Measurements from ENCODE around the gene TMEM18. TPM values are rescaled to one million over a fixed set of nuclear protein-coding genes. Genes with fewer than 3 reads are reported as not detected.

The TMEM18 gene
- total RNA-seq, 1 donor: 11.5 TPM

- Histone ChIP-seq H3K4me3 (ENCODE audit: low read length) (no peak overlapping the region), H3K4me1 (ENCODE audit: insufficient read depth, low read length) (peaks cover 7% of the 10 kb centered on the region), H3K9me3 (ENCODE audit: low read depth, low read length) (no peaks in the 10 kb centered on the region), H3K27me3 (ENCODE audit: insufficient read depth, low read length) (no peaks in the 10 kb centered on the region)
Measured at GRCh38 chr2:671072-671471, 6.1 kb downstream of the TMEM18 start.

GRCh38 chr2:670637-671036, 6.6 kb downstream of the TMEM18 start:
- Histone ChIP-seq H3K27me3 (ENCODE audit: insufficient read depth, low read length) (no peaks in the 10 kb centered on the region), H3K4me1 (ENCODE audit: insufficient read depth, low read length) (peaks cover 2% of the 10 kb centered on the region), H3K9me3 (ENCODE audit: low read depth, low read length) (peaks cover 3% of the 10 kb centered on the region), H3K4me3 (ENCODE audit: low read length) (no peak overlapping the region)

- Histone ChIP-seq H3K4me3 (ENCODE audit: low read length) (no peak overlapping the region), H3K4me1 (ENCODE audit: insufficient read depth, low read length) (no peaks in the 10 kb centered on the region), H3K9me3 (ENCODE audit: low read depth, low read length) (peaks cover 10% of the 10 kb centered on the region), H3K27me3 (ENCODE audit: insufficient read depth, low read length) (no peaks in the 10 kb centered on the region)
Measured at GRCh38 chr2:669323-669722, 7.9 kb downstream of the TMEM18 start.

DNA sequence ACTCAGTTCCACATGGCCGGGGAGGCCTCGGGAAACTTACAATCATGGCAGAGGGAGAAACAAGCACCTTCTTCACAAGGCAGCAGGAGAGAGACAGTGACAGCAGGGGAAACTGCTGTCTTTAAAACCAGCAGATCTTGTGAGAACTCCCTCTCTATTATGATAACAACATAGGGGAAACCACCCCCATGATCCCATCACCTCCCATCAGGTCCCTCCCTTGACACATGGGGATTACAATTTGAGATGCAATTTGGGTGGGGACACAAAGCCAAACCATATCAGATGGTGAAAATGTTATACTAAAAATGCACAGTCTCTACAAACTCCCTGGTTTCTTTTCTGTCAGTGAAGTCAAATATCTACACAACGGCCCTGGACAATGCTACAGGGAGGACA, 9.2 kb downstream of the TMEM18 start:
- no peak overlapping the region for H3K4me3 ChIP-seq (ENCODE audit: low read length)
- H3K4me1 ChIP-seq (ENCODE audit: insufficient read depth, low read length): peaks cover 5% of the 10 kb centered on the region
- peaks cover 10% of the 10 kb centered on the region for H3K9me3 ChIP-seq (ENCODE audit: low read depth, low read length)
- H3K27me3 ChIP-seq (ENCODE audit: insufficient read depth, low read length): no peaks in the 10 kb centered on the region

- Histone ChIP-seq H3K4me3 (ENCODE audit: low read length) (no peak overlapping the region), H3K4me1 (ENCODE audit: insufficient read depth, low read length) (peaks cover 10% of the 10 kb centered on the region), H3K27me3 (ENCODE audit: insufficient read depth, low read length) (no peaks in the 10 kb centered on the region), H3K9me3 (ENCODE audit: low read depth, low read length) (peaks cover 10% of the 10 kb centered on the region)
Measured at GRCh38 chr2:667332-667999, 9.7 kb downstream of the TMEM18 start.

- H3K9me3 ChIP-seq (ENCODE audit: low read depth, low read length): peaks cover 10% of the 10 kb centered on the region
- H3K4me1 ChIP-seq (ENCODE audit: insufficient read depth, low read length): peaks cover 18% of the 10 kb centered on the region
- H3K4me3 ChIP-seq (ENCODE audit: low read length): no peak overlapping the region
- no peaks in the 10 kb centered on the region for H3K27me3 ChIP-seq (ENCODE audit: insufficient read depth, low read length)
Measured at GRCh38 chr2:666441-666840, 10.8 kb downstream of the TMEM18 start.

DNA sequence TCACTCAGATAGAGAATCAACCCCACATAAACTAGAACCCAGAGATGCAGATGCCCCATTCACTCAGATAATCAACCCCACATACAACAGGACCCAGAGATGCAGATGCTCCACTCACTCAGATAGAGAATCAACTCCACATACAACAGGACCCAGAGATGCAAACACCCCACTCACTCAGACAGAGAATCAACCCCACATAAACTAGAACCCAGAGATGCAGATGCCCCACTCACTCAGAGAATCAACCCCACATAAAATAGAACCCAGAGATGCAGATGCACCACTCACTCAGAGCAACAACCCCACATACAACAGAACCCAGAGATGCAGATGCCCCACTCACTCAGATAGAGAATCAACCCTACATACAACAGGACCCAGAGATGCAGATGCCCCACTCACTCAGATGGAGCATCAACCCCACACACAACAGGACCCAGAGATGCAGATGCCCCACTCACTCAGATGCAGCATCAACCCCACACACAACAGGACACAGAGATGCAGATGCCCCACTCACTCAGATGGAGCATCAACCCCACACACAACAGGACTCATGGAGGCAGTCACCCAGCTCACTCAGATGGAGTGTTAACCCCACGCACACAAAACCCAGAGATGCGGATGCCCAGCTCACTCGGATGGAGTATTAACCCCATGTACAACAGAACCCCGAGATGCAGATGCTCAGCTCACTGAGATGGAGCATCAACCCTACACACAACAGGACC, 11.7 kb downstream of the TMEM18 start:
- peaks cover 10% of the 10 kb centered on the region for H3K9me3 ChIP-seq (ENCODE audit: low read depth, low read length)
- no peaks in the 10 kb centered on the region for H3K27me3 ChIP-seq (ENCODE audit: insufficient read depth, low read length)
- H3K4me1 ChIP-seq (ENCODE audit: insufficient read depth, low read length): peaks cover 18% of the 10 kb centered on the region
- no peak overlapping the region for H3K4me3 ChIP-seq (ENCODE audit: low read length)

- Histone ChIP-seq H3K9me3 (ENCODE audit: low read depth, low read length) (peaks cover 10% of the 10 kb centered on the region), H3K27me3 (ENCODE audit: insufficient read depth, low read length) (no peaks in the 10 kb centered on the region), H3K4me3 (ENCODE audit: low read length) (no peak overlapping the region), H3K4me1 (ENCODE audit: insufficient read depth, low read length) (peaks cover 18% of the 10 kb centered on the region)
Measured at GRCh38 chr2:664063-664462, 13.1 kb downstream of the TMEM18 start.

DNA sequence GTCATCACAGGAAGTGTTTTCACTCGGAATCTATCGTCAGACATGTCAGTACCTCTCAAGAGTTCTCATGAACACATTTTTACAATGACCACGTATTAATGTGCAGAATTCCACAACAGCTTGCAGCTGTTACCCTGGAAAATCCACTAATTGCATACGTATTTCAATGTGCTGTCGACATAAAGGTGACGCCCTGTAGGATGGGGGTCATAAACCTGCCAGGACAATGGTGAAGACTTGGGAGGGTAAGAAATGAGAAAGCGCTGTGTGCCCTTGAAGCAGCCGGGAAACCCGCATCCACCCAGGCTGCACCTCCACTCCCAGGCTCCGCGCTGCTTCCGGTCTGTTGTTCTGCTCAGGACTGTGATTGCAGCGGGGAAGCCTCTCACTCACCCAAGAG, 14.0 kb downstream of the TMEM18 start:
- Histone ChIP-seq H3K4me3 (ENCODE audit: low read length) (no peak overlapping the region), H3K27me3 (ENCODE audit: insufficient read depth, low read length) (no peaks in the 10 kb centered on the region), H3K4me1 (ENCODE audit: insufficient read depth, low read length) (peaks cover 18% of the 10 kb centered on the region), H3K9me3 (ENCODE audit: low read depth, low read length) (peaks cover 10% of the 10 kb centered on the region)

DNA sequence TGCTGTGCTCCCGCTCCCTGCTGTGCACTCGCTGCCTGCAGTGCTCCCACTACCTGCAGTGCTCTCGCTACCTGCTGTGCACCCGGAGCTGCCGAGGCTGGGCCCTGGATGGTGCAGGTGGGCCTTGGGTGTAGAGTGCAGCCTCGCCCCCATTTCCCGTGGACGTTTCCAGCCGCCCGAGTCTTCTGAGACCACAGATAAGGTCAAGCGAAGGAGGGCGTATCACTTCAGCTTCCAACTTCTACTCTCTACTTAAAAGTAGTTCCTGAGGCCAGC, 15.9 kb downstream of the TMEM18 start:
- Histone ChIP-seq H3K9me3 (ENCODE audit: low read depth, low read length) (peaks cover 10% of the 10 kb centered on the region), H3K4me1 (ENCODE audit: insufficient read depth, low read length) (peaks cover 23% of the 10 kb centered on the region), H3K27me3 (ENCODE audit: insufficient read depth, low read length) (no peaks in the 10 kb centered on the region), H3K4me3 (ENCODE audit: low read length) (no peak overlapping the region)

- Histone ChIP-seq H3K27me3 (ENCODE audit: insufficient read depth, low read length) (no peaks in the 10 kb centered on the region), H3K4me1 (ENCODE audit: insufficient read depth, low read length) (peaks cover 23% of the 10 kb centered on the region), H3K9me3 (ENCODE audit: low read depth, low read length) (peaks cover 8% of the 10 kb centered on the region), H3K4me3 (ENCODE audit: low read length) (no peak overlapping the region)
Measured at GRCh38 chr2:660586-661359, 16.4 kb downstream of the TMEM18 start.

DNA sequence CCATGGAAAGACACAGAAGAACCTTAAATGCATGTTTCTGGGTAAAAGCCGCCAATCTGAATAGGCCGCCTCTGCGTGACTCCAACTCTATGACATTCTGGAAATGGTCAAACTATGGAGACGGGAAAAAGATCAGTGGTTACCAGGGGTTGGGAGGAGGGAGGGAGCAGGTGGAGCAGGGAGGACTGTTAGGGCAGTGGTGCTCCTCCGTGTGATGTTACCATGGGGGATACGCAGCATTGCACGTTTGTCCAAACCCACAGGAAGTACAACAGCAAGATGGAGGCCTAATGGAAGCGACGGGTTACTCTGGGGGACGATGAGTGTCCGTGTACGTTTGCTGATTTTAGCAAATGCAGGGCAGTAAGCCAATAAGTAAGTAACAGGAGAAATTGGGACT, 17.2 kb downstream of the TMEM18 start:
- peaks cover 23% of the 10 kb centered on the region for H3K4me1 ChIP-seq (ENCODE audit: insufficient read depth, low read length)
- no peaks in the 10 kb centered on the region for H3K27me3 ChIP-seq (ENCODE audit: insufficient read depth, low read length)
- no peak overlapping the region for H3K4me3 ChIP-seq (ENCODE audit: low read length)
- H3K9me3 ChIP-seq (ENCODE audit: low read depth, low read length): peaks cover under 1% of the 10 kb centered on the region

- Histone ChIP-seq H3K4me3 (ENCODE audit: low read length) (no peak overlapping the region), H3K4me1 (ENCODE audit: insufficient read depth, low read length) (peaks cover 26% of the 10 kb centered on the region), H3K9me3 (ENCODE audit: low read depth, low read length) (no peaks in the 10 kb centered on the region), H3K27me3 (ENCODE audit: insufficient read depth, low read length) (no peaks in the 10 kb centered on the region)
Measured at GRCh38 chr2:658426-658825, 18.8 kb downstream of the TMEM18 start.

DNA sequence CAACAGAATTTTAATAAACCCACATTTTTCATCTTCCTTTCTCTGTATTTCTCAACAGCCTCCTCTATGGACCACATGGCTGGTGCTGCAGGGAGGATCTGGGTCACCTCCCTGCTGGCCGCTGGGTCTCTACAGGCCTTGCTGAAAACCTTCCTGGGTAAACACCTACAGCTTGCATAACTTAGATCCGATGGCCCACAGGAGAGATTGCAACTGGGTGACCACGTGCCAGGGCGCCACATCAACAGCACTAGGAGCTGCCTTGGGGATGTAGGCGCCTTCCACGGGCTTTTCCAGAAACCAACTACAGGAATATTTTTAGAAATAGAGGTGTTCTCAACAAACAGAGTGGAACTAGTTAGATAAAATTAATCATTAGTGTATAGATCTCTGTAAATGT, 19.4 kb downstream of the TMEM18 start:
- peaks cover 20% of the 10 kb centered on the region for H3K4me1 ChIP-seq (ENCODE audit: insufficient read depth, low read length)

DNA sequence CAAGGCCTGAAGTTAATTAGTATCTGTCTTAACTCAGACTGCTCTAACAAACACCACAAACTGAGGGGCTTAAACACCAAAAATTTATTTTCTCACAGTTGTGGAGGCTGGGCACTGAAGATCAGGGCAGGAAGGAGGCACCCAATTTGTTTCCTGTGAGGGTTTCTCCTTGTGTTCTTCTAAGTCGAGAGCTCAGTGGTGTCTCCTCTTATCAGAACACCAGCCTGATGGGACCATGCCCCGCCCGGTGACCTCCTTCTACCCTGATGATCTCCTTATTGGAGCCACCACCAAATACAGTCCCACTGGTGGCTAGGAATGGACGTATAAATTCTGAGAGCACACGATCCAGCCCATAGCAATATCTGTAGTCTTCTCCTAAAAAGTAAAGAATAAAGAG, 20.5 kb downstream of the TMEM18 start:
- H3K4me1 ChIP-seq (ENCODE audit: insufficient read depth, low read length): peaks cover 9% of the 10 kb centered on the region
- H3K9me3 ChIP-seq (ENCODE audit: low read depth, low read length): no peaks in the 10 kb centered on the region
- H3K4me3 ChIP-seq (ENCODE audit: low read length): no peak overlapping the region
- H3K27me3 ChIP-seq (ENCODE audit: insufficient read depth, low read length): no peaks in the 10 kb centered on the region

More for the DNA sequence above, 19.4 kb downstream of the TMEM18 start:
- no peaks in the 10 kb centered on the region for H3K9me3 ChIP-seq (ENCODE audit: low read depth, low read length)
- no peaks in the 10 kb centered on the region for H3K27me3 ChIP-seq (ENCODE audit: insufficient read depth, low read length)
- H3K4me3 ChIP-seq (ENCODE audit: low read length): no peak overlapping the region
